A549 (cell line): ENCODE results near the gene PVALEF.

ENCODE experiments used
- CEBPB ChIP-seq, 2 experiments: fragments of >200 bp in 1 of 2; sonication (Bioruptor Twin) in 1 of 2; formaldehyde crosslinking in 1 of 2; IDR thresholded peaks; 2 replicates each; pipeline ENCODE4 v1.6.1; 2012 to 2016
- CTCF ChIP-seq: fragments of >200 bp; sonication (Bioruptor Twin); formaldehyde crosslinking; IDR thresholded peaks from 3 replicates; pipeline ENCODE4 v1.5.1; 2016
- MAFK ChIP-seq: fragments of 450-650 bp; IDR thresholded peaks from 2 replicates; pipeline ENCODE4 v1.6.1; 2014; ENCODE audit not compliant: partially characterized antibody

- TF ChIP-seq CTCF (no peak), CEBPB (IDR thresholded peaks at IDR 0.05) (no peak), MAFK (no peak)
These were observed 7.2 kb upstream of the PVALEF start for GRCh38 chr17:81157848-81158687.
